IPS-18a (cell line): Measurements from ENCODE around the gene CD99L2.

Experiments used
- H3K27ac ChIP-seq: one replicate; pipeline ENCODE4 v1.5.1; 2013; ENCODE audit warnings: low read length
- H3K27me3 ChIP-seq: one replicate; pipeline ENCODE4 v1.6.1; 2013; ENCODE audit warnings: mild to moderate bottlenecking, low read length; ENCODE audit not compliant: control insufficient read depth, insufficient read depth
- H3K36me3 ChIP-seq: one replicate; pipeline ENCODE4 v1.6.1; 2013; ENCODE audit warnings: low read depth, low read length; ENCODE audit not compliant: control insufficient read depth
- H3K4me1 ChIP-seq: one replicate; pipeline ENCODE4 v1.6.1; 2013; ENCODE audit warnings: low read depth, low read length; ENCODE audit not compliant: control insufficient read depth
- H3K4me3 ChIP-seq: one replicate; pipeline ENCODE4 v1.5.1; 2013; ENCODE audit warnings: low read length
- H3K9ac ChIP-seq: one replicate; pipeline ENCODE4 v1.6.1; 2013; ENCODE audit warnings: mild to moderate bottlenecking, low read length, moderate library complexity
- H3K9me3 ChIP-seq: one replicate; pipeline ENCODE4 v1.6.1; 2013; ENCODE audit warnings: low read depth, low read length; ENCODE audit not compliant: control insufficient read depth

CD99L2 gene

GRCh38 chrX:150768132-150768485 is 130.4 kb downstream of the CD99L2 start:
- Histone ChIP-seq H3K27ac (no peak overlapping the region), H3K4me1 (no peaks in the 10 kb centered on the region), H3K27me3 (no peaks in the 10 kb centered on the region), H3K9ac (no peak overlapping the region), H3K9me3 (peaks cover 10% of the 10 kb centered on the region), H3K36me3 (no peaks in the 10 kb centered on the region), H3K4me3 (no peak overlapping the region)

GRCh38 chrX:150767475-150768131 is 130.9 kb downstream of the CD99L2 start:
- Histone ChIP-seq H3K9ac (no peak overlapping the region), H3K36me3 (no peaks in the 10 kb centered on the region), H3K4me3 (no peak overlapping the region), H3K9me3 (peaks cover 10% of the 10 kb centered on the region), H3K27ac (no peak overlapping the region), H3K4me1 (no peaks in the 10 kb centered on the region), H3K27me3 (no peaks in the 10 kb centered on the region)

- no peaks in the 10 kb centered on the region for H3K27me3 ChIP-seq
- H3K4me3 ChIP-seq = no peak overlapping the region
- H3K9me3 ChIP-seq = peaks cover 10% of the 10 kb centered on the region
- H3K36me3 ChIP-seq = no peaks in the 10 kb centered on the region
- H3K27ac ChIP-seq = no peak overlapping the region
- no peak overlapping the region for H3K9ac ChIP-seq
- no peaks in the 10 kb centered on the region for H3K4me1 ChIP-seq
Measured at GRCh38 chrX:150767045-150767395, 131.4 kb downstream of the CD99L2 start.

- no peak overlapping the region for H3K27ac ChIP-seq
Measured at GRCh38 chrX:150766351-150767044, 132.0 kb downstream of the CD99L2 start.

GRCh38 chrX:150765782-150766350 is 132.6 kb downstream of the CD99L2 start:
- Histone ChIP-seq H3K27me3 (no peaks in the 10 kb centered on the region), H3K36me3 (no peaks in the 10 kb centered on the region), H3K9ac (no peak overlapping the region), H3K4me1 (no peaks in the 10 kb centered on the region), H3K27ac (no peak overlapping the region), H3K9me3 (peaks cover 10% of the 10 kb centered on the region), H3K4me3 (no peak overlapping the region)

More at GRCh38 chrX:150766351-150767044, 132.0 kb downstream of the CD99L2 start:
- Histone ChIP-seq H3K9ac (no peak overlapping the region), H3K36me3 (no peaks in the 10 kb centered on the region), H3K27me3 (no peaks in the 10 kb centered on the region), H3K9me3 (peaks cover 10% of the 10 kb centered on the region), H3K4me1 (no peaks in the 10 kb centered on the region), H3K4me3 (no peak overlapping the region)

- Histone ChIP-seq H3K4me1 (no peaks in the 10 kb centered on the region), H3K9ac (no peak overlapping the region), H3K27me3 (no peaks in the 10 kb centered on the region), H3K36me3 (no peaks in the 10 kb centered on the region), H3K9me3 (peaks cover 10% of the 10 kb centered on the region), H3K27ac (no peak overlapping the region), H3K4me3 (no peak overlapping the region)
Measured at GRCh38 chrX:150765237-150765636, 133.2 kb downstream of the CD99L2 start.

GRCh38 chrX:150763810-150764209 is 134.7 kb downstream of the CD99L2 start:
- Histone ChIP-seq H3K9ac (no peak overlapping the region), H3K27me3 (no peaks in the 10 kb centered on the region), H3K4me1 (no peaks in the 10 kb centered on the region), H3K9me3 (peaks cover 7% of the 10 kb centered on the region), H3K4me3 (no peak overlapping the region), H3K36me3 (no peaks in the 10 kb centered on the region), H3K27ac (no peak overlapping the region)

GRCh38 chrX:150763303-150763797 is 135.1 kb downstream of the CD99L2 start:
- H3K27me3 ChIP-seq = no peaks in the 10 kb centered on the region
- H3K9ac ChIP-seq = no peak overlapping the region
- no peaks in the 10 kb centered on the region for H3K4me1 ChIP-seq
- no peak overlapping the region for H3K27ac ChIP-seq
- no peaks in the 10 kb centered on the region for H3K36me3 ChIP-seq
- H3K9me3 ChIP-seq = peaks cover 7% of the 10 kb centered on the region
- H3K4me3 ChIP-seq = no peak overlapping the region

GRCh38 chrX:150762258-150763165 is 136.0 kb downstream of the CD99L2 start:
- H3K9me3 ChIP-seq = peaks cover 7% of the 10 kb centered on the region
- no peaks in the 10 kb centered on the region for H3K4me1 ChIP-seq
- no peak overlapping the region for H3K27ac ChIP-seq
- no peak overlapping the region for H3K9ac ChIP-seq
- H3K4me3 ChIP-seq = no peak overlapping the region
- H3K27me3 ChIP-seq = no peaks in the 10 kb centered on the region
- H3K36me3 ChIP-seq = no peaks in the 10 kb centered on the region

GRCh38 chrX:150761819-150762216 is 136.7 kb downstream of the CD99L2 start:
- Histone ChIP-seq H3K9ac (no peak overlapping the region), H3K36me3 (no peaks in the 10 kb centered on the region), H3K9me3 (peaks cover 7% of the 10 kb centered on the region), H3K27ac (no peak overlapping the region), H3K4me3 (no peak overlapping the region), H3K4me1 (no peaks in the 10 kb centered on the region), H3K27me3 (no peaks in the 10 kb centered on the region)

- Histone ChIP-seq H3K4me3 (no peak overlapping the region), H3K9ac (no peak overlapping the region), H3K9me3 (peaks cover 7% of the 10 kb centered on the region), H3K4me1 (no peaks in the 10 kb centered on the region), H3K36me3 (no peaks in the 10 kb centered on the region), H3K27ac (no peak overlapping the region), H3K27me3 (no peaks in the 10 kb centered on the region)
Measured at GRCh38 chrX:150761176-150761818, 137.2 kb downstream of the CD99L2 start.
